NCI-H82 treated with DMSO at 0.1 percent for 48 hours (cell line): ENCODE measurements around the gene FOS.

Experiments
- DNase-seq: peaks from one replicate; lab custom pipeline; 2025; ENCODE audit not compliant: unreplicated experiment; lab: John Stamatoyannopoulos, UW

The FOS gene

GRCh38 chr14:75313294-75313693 lies 34.7 kb downstream of the FOS start:
- no peak for DNase-seq

- DNase-seq = no peak
Measured at GRCh38 chr14:75315144-75315543, 36.5 kb downstream of the FOS start.

GRCh38 chr14:75317148-75317547 lies 38.5 kb downstream of the FOS start:
- no peak for DNase-seq

- DNase-seq = no peak
Measured at GRCh38 chr14:75318353-75318752, 39.7 kb downstream of the FOS start.

- DNase-seq = no peak
Measured at GRCh38 chr14:75319021-75319420, 40.4 kb downstream of the FOS start.

DNA sequence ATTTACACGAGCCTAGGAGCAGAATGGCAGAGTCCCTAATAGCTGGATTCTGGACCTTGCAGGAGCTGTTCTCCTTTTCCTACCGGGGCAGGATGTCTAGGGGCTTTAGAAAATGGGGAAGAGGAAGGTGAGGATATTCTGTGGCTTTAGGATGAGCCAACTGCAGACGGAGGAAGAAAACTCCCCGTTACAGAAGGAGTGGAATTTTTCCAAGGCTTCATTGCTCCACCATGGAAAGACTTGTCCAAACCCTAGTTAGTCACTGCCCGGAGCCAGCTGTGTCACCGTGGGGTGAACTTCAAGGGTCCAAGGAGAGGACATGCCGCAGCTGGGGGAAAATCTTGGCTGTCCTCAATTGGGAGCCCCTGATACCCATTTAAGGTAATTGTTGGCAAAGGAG lies 41.6 kb downstream of the FOS start:
- DNase-seq = no peak

DNA sequence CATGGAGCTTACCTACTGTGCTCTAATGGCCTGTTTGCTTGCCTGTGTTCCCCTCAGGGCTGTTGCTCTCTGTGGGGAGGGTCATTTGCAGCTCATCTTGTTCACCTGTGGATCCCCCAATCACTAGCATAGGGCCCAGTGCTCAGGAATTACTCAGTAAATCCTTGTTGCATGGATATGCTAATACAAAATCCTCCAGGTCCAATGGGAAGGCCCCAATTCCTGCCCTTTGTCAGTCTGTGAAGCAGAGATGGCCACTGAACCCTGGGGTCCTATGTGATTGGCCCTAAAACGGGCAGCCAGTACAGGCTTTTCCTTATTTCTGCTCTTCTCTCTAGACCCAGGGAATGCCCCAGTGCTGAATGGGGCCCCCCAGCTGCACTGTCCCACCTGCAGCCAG lies 44.1 kb downstream of the FOS start:
- DNase-seq = no peak

GRCh38 chr14:75323571-75323970 lies 44.9 kb downstream of the FOS start:
- no peak for DNase-seq

- DNase-seq = no peak
Measured at GRCh38 chr14:75328558-75329155, 50.0 kb downstream of the FOS start.

DNA sequence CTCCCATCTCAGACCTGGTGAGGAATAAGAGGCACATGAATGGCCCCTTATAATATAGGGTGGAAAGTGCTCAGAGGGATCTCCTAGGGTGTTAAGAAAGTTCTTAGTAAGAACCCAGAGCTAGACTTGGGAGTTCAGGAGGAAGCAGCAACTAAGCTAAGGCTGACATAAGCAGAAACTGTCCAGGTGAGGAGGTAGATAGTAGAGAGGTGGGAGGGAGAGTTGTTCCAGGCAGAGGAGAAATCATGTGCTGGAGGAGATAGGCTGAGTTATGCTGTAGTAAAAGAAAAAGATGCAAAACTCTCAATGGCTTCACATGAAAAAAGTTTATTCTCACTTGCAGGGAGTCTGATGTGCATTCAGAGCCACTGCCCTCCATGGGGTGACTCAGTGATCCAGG lies 50.7 kb downstream of the FOS start:
- no peak for DNase-seq

GRCh38 chr14:75331471-75331870 lies 52.8 kb downstream of the FOS start:
- no peak for DNase-seq
